Cardiac atrium fibroblast (primary cell): ENCODE measurements around the gene TSHZ3. TPM values are rescaled to one million over a fixed set of nuclear protein-coding genes. Genes with fewer than 3 reads are reported as not detected.

Experiments
- total RNA-seq: library from RNA; depleted of rRNA; stranded (reverse); fragments of >200 nt; gene quantifications from 2 replicates; pipeline ENCODE4 v1.2.3, GENCODE V29; 2015

TSHZ3 gene
- 7.1 and 8.3 TPM in 2 replicates for total RNA-seq

DNA sequence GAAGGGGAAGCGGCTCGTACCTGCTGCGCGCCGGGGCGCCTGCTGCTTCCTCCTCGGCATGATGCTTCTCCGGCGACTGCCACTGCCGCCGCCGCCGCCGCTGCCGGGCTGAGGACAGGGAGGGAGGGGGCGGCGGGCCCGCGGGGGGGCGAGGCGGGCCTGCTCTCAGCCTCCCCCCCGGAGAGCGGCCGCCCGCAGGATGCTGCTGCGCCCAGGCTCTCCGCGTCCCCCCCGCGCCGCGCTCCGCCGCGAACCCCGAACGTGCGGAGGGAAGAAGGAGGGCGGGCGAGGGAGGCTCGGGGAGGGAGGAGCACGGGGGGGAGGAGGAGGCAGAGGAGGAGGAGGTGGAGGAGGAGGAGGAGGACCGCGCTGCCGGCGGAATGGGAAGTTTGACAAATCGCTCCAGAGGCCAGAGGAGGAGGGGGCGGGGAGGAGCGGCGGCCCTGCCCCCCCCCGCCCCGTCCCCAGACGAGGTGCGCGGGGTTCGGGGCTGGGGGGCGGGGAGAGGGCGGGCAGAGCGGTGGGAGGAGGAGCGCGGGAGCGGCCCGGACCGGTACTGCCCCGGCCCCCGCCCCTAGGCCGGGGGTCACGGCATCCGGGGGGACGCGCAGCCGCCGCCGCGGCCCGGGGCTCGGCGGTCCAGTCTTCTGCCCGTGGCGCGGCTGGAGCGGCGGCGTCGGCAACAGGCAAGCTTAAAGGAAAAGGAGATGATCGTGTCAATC is at the start of gene TSHZ3:
TSS of gene TSHZ3 (minus strand) at position 277 of the 722 bp plus-strand sequence. CDS start at position 60, 217 bp downstream.

